ENCODE data around the gene TMEM242.
"Not testable (repeated sequence)": the region's sequence is repeated elsewhere in the genome, so short reads cannot be mapped to it uniquely, and the experiment has no call there.

Gene TMEM242

DNA sequence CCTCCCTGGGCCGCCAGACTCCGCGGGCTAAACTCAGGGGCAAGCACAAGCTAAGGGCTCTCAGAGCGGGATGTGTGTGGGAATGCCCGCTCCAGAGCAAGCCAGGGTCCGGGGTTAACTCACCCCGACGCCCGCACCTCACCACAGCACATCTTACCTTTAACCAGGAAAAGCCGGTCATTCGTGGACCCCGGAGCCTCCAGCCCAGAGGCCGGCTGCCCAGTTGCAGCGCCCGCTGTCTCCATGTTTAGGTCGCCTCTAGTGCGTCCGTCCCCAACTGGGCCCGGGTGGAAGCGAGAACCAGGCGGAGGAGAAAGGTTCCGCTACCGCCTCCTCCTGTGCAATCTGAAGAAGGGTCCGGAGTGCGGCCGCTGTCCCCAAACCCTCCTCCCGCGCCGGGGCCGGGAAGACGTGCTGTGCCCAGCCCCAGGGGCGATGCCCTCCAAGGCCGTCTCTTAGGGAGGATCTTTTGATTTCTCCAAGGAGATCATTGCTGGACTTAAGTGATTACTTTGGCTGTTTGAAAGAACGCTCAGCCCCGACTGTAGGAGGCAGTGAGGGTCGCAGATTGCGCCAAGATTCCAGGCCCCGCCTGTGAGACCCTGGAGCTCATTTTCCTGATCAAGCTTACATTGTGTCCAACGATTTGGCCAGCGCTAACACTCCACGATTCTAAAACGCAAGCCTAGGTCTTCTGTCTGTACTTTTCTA, at the start of gene TMEM242:
TSS of gene TMEM242 (minus strand) at position 265 of the 711 bp plus-strand sequence. CDS start at position 245, 20 bp downstream.
- peak; percentile 88 for DNase-seq

DNA sequence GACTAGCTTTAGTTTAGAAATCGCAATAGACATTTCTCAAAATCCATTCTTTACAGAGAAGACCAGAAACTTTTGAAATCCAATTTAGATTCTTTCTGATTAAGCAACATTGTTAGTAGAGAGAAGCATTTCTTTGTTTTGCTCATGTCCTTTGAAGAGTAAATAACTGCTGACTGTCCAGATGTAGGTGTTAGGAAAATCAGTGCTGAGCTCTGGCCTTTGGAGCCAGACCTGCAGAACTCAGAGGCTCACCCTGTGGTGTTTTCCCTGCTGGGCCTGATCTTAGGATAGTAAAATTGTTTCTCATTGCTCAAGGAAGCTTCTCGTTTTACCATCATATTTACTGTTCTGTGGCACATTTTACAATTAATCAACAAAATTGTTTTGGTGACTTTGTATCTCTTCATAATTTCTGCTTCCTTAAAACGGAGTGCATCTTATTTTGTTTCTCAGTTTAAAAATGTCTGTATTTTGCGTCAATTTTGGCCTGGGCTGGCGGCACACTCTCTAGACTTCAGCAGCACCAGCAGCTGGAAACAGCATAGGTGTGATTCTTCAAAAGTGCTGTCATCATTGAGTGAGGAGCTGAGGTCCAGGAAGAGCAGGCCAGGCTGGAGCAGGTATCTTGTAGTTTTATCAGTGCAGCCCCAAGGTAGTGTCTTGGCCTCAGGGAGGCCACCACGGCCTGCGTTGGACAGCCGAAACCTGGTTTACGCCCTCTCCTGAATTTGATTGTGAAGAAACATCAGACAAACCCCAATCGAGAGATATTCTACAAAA, 49.4 kb upstream of the TMEM242 start:
- no peak for DNase-seq

DNA sequence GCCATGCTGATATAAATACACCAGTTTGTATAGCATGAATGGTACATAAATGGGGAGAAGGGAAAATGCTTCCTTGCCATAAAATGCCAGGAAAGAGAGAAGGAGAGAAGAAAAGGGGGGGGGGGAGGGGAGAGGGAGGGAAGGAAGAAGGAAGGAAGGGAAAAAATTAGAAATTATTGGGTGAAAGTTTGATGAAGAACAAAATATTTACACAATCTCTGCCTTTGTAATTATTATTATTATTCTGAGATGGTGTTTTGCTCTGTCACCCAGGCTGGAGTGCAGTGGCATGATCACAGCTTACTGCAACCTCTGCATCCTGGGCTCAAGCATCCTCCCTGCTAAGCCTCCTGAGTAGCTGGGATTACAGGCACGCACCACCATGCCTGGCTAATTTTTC, 47.4 kb upstream of the TMEM242 start:
- no peak for DNase-seq

DNA sequence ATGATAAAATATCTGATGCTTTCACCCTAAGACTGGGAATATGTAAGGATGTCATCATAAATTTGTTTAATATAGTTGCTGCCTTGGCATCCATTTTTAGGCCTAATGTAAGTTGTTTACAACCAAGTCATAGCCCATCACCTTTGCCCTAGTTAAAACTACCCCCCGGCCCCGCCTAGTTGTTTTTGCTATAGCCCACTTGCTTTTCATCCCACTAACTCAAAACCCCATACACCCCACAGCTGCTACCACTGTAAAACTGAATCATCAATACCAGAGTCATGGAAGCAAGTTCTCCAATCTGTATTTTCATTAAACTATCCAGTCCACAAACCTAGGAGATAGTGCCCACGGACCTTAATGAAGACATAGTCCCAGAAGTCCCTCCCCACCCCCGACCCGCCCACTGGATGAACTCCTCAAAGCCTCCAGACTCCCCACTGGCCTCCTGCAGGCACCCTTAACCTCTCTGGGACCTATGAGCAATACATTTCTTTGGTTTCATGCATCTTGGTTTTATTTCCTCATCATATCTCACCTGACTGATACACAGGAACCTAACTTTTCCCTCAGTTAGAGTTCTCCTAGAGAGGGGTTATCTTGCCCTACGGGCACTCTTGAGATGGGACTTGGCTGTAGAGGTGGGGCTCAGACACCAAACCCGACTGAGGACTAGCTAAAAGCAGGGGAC, 45.2 kb upstream of the TMEM242 start:
- no peak for DNase-seq

DNA sequence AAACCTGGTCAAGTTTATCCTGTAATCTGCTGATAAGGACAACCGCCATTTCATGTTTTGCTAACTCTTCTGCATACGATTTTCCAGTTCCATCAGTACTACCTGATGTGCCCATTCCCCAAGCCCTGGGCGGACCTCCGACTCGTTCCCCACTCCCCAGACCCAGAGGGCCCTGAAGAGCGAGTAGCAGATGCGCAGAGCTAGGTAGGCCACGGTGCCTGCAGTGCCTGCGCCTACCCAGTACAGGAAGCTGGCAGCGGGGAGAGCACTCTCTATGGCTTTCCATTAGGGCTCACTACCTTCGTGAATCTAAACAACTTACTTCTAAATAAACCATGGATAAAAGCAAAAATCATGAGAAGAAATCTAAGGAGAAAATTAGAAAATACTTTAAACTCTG, 43.3 kb upstream of the TMEM242 start:
- DNase-seq = no peak

DNA sequence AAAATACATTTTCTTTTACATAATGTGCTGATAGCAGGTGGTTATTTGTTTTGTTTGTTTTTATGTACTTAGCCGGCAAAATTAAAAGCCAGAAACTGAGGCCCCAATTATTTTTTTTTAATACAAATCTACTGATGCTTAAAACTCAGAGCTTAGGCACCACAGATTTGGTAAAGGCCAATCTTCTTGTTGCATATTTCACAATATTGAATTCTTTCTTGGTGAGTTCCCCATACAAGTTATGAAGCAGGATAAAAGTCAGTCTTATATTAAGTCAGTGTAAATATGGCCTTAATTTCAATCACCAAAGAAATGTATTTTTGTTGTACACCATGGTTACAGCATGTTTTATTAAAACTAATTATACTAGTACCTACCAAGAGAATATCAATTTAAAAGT, 41.4 kb upstream of the TMEM242 start:
- DNase-seq = no peak

DNA sequence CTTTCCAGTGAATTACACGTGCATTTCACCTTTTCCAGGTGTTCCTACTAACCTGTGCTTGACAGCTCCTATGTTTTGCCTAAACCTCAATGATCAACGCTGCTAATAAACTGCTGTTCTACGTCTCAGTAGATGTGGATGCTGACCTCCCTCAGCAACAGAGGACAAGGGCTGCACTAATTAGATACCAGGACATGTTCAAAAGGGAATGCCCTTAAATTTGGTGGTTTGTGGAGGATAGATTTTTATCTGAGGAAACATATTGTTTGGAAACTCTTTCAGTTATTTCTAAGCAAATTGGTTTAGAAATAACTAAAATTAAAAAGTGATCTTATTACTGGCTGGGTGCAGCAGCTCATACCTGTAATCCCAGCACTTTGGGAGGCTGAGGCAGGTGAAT, 38.6 kb upstream of the TMEM242 start:
- no peak for DNase-seq

DNA sequence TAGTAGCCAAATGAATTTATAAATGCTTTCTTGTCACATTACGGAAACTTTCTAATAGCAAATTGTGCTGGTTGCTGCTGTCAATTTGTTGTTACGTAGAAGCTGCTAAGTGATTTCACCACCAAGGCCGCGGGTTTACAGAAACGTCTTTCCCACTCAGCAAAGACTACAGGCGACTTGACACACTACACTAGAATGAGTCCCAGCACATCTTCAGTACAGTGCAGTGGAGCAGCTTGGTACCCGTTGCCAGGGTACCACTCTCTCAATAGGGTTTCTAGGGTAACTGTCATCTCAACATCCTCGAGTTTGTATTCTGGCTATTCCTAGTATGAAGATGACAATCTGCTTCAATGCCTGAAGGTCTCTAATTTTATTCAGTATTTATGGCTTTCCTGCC, 35.0 kb upstream of the TMEM242 start:
- no peak for DNase-seq

DNA sequence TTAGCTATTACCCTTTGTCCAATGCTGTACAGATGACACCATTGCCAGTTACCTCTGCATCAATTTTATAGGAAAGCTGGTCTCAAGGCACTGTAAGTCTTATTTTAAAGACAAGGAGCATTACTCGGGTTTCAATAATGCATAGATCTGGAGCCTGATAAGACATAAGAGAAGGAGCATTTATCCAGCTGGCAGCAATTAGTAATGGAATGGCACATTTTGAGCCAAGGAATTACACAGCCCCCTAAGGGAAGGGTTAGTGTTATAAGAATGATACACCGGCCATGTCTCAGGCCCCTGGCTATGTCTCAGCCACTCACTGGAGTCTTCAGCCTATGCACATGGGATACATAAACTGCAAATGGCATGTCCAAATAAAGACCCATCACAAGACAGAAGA, 23.1 kb upstream of the TMEM242 start:
- no peak for DNase-seq

DNA sequence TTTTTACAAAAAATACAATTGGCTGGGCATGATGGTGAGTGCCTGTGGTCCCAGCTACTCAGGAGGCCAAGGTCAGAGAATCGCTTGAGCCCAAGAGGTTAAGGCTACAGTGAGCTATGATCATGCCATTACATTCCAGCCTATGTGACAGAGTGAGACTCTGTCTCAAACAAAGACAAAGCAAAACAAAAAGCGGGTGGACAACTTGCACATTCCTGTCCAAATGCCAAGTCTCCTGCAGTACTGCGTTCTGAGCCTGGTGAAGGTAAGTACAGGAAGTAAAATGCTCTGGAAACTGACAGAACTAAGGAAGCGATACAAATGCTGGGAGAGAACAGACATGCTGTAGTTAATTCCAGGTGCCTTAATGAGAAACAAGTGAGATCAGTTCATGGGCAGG, 20.4 kb upstream of the TMEM242 start:
- no peak for DNase-seq

DNA sequence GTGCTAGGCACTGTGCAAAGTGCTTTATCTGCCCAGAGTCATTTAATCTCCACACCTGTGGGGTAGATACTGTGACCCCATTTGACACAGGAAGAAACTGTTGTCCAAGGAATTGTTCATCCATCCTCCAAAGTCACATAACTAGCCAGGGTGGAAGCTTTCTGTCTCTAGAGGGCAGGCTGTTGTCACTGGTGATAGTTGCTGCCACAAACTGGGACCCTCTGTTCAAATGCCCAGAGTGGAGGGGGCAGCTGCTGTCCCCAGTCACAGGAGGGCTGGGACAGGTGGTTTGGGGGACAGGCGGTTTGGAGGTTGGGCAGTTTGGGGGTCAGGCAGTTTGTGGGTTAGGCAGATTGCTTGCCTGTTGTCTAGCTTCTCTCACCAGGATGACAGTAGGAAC, 16.1 kb upstream of the TMEM242 start:
- DNase-seq = no peak

DNA sequence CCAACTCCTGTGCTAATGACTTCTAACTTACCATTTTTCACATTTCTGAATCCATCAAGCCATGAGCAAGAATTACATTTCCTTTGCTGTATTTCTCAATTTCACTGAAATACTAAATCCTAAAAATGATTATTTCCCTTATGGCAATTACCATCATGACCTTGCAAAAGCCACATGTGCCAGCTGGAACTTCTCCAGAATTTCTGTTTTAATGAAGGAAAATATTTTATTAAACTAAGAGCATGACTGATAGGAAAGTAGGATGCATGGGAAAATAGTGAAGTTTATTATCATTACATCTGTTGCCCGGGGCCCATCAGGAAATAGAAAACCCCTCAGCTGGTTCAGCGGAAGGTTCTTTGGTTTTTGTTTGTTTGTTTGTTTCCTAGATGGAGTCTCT, 14.4 kb upstream of the TMEM242 start:
- DNase-seq = no peak

DNA sequence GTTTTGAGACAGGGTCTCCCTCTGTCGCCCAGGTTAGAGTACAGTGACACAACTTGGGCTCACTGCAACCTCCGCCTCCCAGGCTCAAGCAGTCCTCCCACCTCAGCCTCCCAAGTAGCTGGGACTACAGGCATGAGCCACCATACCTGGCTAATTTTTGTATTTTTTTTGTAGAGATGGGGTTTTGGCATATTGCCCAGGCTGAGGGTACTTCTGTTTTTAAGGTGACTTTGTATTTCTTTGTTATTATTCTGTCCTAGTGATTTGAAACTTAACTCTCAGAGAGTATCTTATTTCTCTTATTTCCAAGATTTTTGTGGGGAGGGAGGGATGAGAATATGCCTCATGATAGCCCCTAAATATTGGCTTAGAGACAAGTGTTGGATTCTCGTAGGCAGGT, 14.0 kb upstream of the TMEM242 start:
- DNase-seq = not testable (repeated sequence)

DNA sequence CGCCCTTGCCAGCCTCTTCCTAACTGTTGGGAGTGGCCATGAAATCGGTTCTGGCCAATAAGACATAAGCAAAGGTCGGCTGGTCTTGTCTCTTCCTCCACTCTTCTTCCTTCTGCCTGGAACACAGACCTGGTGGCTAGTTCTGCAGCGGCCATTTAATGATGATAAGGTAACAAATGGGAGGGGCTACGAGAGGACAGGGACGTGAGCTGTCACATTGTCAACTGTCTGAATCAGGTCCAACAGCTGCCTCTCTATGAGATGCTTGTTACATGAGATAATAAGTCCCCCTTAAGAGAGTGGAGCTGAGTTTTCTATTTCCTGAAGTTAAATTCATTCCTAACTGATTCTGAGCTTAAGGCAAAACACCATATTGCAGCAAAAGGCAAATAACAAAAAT, 12.5 kb upstream of the TMEM242 start:
- DNase-seq = no peak

DNA sequence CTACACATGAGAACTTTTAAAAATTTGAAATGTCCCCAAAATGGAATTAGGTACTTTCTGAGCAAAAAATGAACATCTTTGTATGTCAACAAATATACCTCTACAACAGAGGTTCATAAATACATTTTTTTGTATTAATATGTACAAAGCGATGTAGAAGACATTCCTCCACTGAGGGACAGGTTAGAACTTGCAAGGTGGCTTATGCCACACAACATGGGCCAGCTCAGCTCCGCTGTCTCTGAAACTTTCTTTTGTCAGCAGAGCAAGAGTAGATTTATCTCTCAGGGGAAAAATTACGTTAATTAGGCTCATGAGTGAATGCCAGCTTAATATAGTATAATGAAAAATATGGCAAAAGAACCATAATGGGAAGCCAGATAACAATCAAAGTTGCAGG, 10.6 kb upstream of the TMEM242 start:
- DNase-seq = no peak

DNA sequence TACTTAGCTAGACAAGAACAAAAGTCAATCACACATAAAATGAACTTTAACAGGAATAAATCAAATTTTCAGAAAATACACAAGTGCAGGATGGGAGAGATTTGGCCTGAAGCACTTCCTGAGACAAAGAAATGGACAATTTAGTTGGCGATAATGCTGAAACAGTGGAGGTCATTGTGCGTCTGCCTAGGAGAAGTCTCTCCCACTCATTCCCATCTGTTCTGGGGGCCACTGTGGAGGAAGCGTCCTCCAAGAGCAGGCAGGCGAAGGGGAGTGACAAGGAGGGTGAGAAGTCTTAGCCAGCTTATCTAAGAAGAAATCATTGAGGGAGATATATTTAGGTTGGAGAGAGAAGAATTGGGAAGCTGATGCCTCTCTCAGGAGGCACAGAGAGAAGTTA, 10.2 kb upstream of the TMEM242 start:
- DNase-seq = no peak

DNA sequence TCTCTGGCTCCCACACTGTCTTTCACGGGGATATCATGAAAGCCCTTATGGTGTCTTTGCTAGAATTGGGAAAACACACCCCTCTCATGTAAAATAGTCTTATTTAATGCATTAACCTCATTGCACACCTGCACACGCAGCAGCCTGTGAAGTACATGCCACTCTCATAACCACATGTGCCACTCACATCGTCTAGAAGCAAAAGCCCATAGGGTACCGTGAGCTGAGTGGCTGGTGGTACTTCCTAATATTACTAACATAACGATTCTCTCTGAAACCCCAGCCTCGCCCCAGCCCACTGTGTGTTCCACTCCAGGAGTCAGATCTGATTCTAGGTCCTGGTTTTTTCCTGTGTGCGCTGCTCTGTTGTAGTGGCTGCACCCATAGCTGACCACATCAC, 9.5 kb upstream of the TMEM242 start:
- DNase-seq = no peak

DNA sequence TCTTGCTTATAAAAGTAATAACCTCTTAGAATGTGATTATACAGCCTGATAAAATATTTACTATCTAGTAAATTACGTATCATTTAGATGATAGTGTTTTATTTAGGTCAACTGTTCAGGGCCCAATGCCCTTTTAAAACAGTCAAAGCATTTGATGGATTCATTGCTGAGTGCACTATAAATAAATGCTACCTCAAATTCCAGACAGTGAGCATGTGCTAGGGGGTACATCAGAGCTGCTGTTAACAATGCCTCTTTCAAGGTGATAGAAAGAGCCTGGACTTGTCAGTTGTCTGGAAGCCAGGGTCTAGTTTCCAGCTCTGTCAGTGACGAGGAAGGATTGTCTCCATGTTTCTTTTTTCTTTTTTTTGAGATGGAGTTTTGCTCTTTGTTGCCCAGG, 7.5 kb upstream of the TMEM242 start:
- no peak for DNase-seq

DNA sequence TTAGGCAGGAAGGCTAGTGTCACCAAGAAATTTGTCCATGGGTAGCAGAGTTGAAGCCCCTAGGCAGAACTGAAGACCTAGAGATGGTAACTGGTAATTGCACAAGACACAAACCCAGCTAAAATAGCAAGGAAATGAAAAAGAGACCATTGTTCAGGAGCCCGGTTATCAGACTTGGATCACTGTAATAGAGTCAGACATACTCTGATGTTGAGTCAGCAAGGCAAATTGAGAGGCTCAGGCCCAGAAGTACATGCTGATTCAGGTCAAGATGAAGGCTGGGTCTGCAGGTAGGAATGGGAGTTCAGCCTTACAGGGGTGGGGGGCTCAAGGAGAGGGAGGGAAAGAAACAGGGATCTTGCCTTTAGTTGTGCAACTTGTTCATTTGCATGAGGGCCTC, 6.5 kb upstream of the TMEM242 start:
- peak; percentile 70 for DNase-seq

DNA sequence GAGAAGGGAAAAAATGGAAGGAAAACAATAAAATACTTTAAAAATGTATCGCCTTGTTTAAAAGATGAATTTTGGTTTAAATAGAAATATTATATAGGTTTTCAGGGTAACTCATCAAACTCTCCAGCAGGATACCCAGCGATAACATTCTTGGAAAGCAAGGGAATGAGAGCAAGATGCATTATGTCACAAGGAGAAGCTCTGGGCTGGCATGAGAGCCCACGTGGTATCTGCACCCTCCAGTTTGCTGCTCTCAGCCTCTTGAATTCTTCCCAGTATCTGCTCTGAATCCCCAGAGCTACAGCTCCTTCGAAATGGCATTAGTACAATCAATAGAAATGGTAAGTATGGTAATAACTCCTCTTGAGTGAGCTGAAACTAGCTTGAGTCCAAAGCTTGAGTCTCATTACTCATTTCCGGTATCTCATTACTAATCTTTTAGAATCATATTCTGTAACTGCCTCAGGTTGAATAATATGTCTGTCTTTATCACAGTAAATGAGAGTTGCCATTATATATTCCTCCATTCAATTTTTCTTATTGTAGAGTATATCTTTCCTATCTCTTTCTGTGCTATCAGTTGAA, 4.9 kb upstream of the TMEM242 start:
- DNase-seq = peak; percentile 49

DNA sequence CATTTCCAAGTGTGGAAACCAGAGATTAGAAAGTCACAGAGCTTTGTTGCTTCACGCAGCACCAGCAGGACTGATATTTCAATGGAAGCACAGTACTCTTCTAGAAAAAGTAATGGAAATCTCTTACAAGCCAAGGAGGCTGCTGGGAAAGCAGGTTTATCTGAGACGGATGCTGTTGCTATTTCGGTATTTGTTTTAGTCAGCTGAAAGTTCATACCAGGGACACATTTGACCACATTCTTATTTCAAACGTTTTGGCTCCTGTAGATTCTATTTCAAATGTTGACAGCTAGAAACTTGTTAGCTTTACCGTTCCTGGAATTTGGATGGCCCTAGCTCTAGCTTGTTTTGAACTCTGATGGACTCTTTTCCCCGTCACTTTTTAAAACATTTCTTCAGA, 3.7 kb upstream of the TMEM242 start:
- no peak for DNase-seq

DNA sequence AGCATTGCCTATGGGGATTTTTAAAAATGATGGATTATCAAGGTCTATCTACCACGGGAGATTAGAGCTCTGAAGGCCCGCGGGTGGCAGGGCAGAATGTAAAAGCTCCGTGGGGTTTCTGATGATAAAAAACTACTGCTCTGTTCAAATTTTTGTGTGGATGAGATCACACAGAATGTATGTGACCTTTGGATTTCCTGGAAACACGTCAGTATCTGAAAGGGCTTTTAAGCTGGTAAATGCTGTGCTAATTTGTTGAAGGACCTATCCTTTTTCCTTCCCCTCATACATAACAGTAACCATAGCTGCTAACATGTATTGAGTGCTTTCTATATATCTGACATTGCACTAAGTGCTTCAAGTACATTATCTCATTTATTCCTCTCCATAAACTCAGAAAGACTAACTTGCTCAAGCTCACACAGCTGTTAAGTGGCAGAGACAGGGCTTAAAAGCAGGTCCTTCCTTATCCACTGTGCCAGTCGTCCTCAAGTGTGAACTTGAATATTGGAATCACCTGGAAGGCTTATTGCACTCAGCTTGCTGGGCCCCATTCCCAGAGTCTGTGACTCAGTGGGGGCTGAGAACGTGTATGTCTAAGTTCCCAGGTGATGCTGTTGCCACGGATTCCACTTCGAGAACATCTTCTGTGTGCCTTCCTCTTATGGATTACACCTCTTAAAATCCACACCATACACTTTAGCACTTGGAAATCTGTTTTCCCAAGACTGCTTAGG, 1.9 kb upstream of the TMEM242 start:
- peak; percentile 37 for DNase-seq

DNA sequence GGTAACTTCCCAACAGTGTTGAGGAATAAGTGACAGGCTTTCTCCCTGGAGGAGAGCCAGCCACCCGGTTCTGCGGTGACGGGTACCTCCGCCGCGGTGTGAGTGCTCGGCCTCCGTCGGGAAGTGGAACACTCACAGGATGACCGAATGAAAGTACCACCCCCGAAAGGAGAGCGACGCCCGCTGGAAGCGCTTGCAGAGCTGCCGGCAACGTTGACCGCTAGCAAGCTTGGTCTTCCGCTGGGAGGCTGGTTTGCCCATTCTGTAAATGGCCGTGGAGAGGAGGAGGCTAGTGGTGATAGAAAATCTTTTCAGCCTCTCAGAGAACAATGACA, 614 bp upstream of the TMEM242 start:
- DNase-seq = peak; percentile 78
